Measurements from ENCODE around the gene TBL1XR1.
"Not testable (repeated sequence)": the region's sequence is repeated elsewhere in the genome, so short reads cannot be mapped to it uniquely, and the experiment has no call there.

TBL1XR1 gene

GRCh38 chr3:177026505-177027277 is 170.6 kb downstream of the TBL1XR1 start:
- DNase-seq (ENCODE audit: low read depth in 2 of 2): no peak

DNA sequence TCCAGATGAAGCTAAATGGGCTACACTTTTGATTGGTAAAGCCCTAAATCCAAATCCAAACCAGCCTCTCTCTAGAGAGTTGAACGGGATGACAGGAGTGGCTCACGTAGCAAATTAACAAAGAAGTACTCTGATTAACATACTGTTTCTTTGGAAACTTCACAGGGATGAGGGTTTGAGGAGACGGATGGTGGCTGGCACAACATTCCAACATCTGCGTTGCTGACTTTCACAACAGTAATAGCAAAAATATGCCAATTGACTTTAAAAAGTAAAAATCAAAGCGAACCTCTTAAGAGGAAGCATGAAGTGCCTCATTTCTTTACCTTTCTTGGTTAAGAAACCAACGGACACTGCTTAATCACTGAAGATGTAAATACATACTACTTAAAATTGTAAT is 181.4 kb downstream of the TBL1XR1 start:
- DNase-seq (ENCODE audit: low read depth in 2 of 2): no peak

GRCh38 chr3:177013681-177014280 is 183.5 kb downstream of the TBL1XR1 start:
- DNase-seq (ENCODE audit: low read depth in 2 of 2): no peak

- DNase-seq (ENCODE audit: low read depth in 2 of 2): no peak
Measured at GRCh38 chr3:177005718-177006405, 191.4 kb downstream of the TBL1XR1 start.

DNA sequence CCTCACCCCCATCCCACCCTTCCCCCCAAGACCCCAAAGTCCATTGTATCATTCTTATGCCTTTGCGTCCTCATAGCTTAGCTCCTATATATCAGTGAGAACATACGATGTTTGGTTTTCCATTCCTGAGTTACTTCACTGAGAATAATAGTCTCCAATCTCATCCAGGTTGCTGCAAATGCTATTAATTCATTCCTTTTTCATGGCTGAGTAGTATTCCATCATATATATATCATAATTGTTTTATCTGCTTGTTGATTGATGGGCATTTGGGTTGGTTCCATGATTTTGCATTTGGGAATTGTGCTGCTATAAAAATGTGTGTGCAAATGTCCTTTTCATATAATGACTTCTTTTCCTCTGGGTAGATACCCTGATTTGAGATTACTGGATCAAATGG is 197.1 kb downstream of the TBL1XR1 start:
- DNase-seq (ENCODE audit: low read depth in 2 of 2): not testable (repeated sequence)

DNA sequence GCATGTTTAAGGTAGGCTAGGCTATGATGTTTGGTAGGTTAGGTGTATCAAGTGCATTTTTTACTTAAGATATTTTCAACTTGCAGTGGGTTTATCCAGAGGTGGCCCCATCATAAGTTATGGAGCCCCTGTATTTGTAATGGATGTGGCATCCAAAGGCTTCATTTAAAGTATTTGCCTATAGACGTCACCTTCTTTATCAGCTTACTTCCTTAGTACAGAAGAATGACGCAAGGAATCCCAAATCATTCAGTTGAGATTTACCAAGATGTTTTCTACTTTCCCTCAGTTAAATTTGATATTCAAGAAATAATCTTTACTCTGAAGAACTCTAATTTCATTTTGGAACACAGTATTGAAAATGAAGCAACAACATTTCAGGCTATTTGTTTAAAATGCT is 201.3 kb downstream of the TBL1XR1 start:
- no peak for DNase-seq (ENCODE audit: low read depth in 2 of 2)

GRCh38 chr3:176994891-176995781 is 202.1 kb downstream of the TBL1XR1 start:
- DNase-seq (ENCODE audit: low read depth in 2 of 2): no peak

DNA sequence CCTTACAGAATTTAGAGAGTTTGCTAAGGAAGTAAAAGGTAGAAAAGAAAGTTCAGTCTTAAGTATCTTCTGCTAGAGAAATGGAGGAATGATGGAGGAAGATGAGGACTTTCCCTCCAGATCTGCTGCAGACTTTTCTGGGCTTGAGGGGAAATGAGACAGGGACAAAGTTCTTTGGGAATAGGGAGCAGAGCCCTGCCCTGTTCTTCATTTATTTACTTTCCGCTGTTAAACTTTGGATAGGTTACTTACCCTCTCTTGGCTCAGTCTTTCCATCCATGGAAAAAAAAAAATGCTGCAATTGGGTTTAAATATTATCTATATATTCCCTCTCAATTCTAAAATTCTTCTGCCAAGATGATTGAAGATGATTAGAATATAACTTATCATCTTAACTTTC is 202.9 kb downstream of the TBL1XR1 start:
- no peak for DNase-seq (ENCODE audit: low read depth in 2 of 2)

GRCh38 chr3:176992978-176993377 is 204.3 kb downstream of the TBL1XR1 start:
- no peak for DNase-seq (ENCODE audit: low read depth in 2 of 2)

GRCh38 chr3:176992565-176992964 is 204.7 kb downstream of the TBL1XR1 start:
- DNase-seq (ENCODE audit: low read depth in 2 of 2): no peak

- no peak for DNase-seq (ENCODE audit: low read depth in 2 of 2)
Measured at GRCh38 chr3:176988795-176989194, 208.5 kb downstream of the TBL1XR1 start.

- DNase-seq (ENCODE audit: low read depth in 2 of 2): no peak
Measured at GRCh38 chr3:176987901-176988650, 209.2 kb downstream of the TBL1XR1 start.

DNA sequence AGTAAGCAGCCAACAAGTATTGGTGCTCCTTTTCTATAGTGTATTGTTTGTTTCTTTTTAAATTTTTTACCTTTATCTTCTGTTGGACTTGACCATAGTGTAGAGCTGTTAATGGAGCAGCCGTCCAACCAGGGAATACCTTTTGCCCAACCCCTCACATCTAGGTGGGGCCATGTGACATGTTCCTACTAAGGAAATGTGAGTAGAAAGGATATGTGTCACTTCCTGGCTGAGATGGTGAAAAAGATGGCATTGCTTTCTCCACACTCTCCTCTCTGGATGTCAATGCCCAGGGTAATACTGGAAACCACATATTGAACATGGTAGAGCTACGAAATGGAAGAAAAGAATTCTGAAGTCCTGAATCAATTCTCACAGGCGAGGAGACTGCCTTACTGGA is 218.8 kb downstream of the TBL1XR1 start:
- no peak for DNase-seq (ENCODE audit: low read depth in 2 of 2)

GRCh38 chr3:176977331-176977730 is 220.0 kb downstream of the TBL1XR1 start:
- DNase-seq (ENCODE audit: low read depth in 2 of 2): no peak

DNA sequence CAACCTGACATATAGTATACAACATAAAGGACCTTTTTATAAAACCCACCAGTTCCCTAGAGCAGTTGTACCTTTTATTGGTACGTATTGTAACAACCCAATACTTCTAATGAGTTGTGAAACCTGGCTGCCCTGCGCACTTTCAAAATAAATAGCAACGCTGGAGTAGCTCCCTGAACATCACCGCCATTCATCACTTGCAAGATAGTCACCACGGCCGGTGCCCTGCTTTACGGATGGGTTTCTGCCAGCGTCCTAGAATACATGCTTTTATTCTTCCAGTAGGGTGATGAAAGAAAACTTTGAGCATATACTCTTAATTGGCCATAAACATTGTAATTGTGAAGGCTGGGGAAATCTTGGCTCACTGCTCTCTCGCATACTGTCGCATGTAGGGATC is 220.7 kb downstream of the TBL1XR1 start:
- no peak for DNase-seq (ENCODE audit: low read depth in 2 of 2)

DNA sequence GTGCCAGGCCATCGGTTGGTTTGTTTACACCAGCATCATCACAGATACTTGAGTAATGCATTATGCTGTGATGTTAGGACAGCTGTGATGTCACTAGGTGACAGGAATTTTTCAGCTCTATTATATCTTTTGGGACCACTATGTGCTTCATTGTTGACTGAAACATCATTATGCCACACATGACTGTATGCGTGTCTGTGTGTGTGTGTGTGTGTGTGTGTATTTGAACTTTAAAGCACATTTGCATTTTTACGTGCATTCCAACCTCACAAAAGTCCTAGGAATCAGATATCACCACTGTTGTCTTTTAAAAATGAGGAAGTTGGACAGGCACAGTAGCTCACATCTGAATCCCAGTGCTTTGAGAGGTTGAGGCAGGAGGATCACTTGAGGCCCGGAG is 223.0 kb downstream of the TBL1XR1 start:
- DNase-seq (ENCODE audit: low read depth in 2 of 2): no peak

GRCh38 chr3:176971613-176972174 is 225.6 kb downstream of the TBL1XR1 start:
- no peak for DNase-seq (ENCODE audit: low read depth in 2 of 2)

DNA sequence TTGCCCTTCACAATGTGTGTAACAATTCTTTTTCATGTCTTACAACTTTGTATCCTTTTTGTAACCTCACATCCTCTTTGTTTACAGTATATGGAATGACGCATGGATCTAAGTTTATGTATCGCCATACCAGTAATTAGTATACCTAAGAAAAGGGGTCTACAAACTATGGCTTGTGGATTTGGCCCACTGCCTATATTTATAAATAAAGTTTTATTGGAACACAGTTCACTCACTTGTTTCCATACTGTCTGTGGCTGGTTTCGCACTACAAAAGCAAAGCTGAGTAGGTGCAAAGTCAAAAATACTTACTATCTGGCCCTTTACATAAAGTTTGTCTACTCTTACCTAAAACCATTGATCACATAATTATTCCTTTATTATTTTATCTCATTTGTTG is 226.5 kb downstream of the TBL1XR1 start:
- no peak for DNase-seq (ENCODE audit: low read depth in 2 of 2)

- no peak for DNase-seq (ENCODE audit: low read depth in 2 of 2)
Measured at GRCh38 chr3:176969506-176969905, 227.8 kb downstream of the TBL1XR1 start.
